CD14-positive monocyte (primary cell): ENCODE measurements around the gene SLC4A1. TPM values are rescaled to one million over a fixed set of nuclear protein-coding genes. Genes with fewer than 3 reads are reported as not detected.

Experiments
- DNase-seq, 3 donors: peaks; one replicate each; pipeline ENCODE4 v3.0.0-alpha.2; 2011 to 2022
- H2AFZ ChIP-seq: 2 replicates; pipeline ENCODE4 v1.6.0; 2012; ENCODE audit warnings: mild to moderate bottlenecking, low read depth, low read length, inconsistent platforms; ENCODE audit not compliant: insufficient read depth, poor library complexity, severe bottlenecking
- H3K27ac ChIP-seq, 2 donors: 1 replicate in 1 of 2; 2 replicates in 1 of 2; pipeline ENCODE4 v1.5.1; 2012 to 2013; ENCODE audit warnings: low read length in 2 of 2, control low read depth in 1 of 2, inconsistent platforms in 1 of 2, low read depth in 1 of 2, mild to moderate bottlenecking in 1 of 2
- H3K27me3 ChIP-seq, 2 donors: one replicate each; pipeline versions ENCODE4 v1.6.0 to v1.6.1; 2011 to 2013; ENCODE audit warnings: low read length in 2 of 2; ENCODE audit not compliant: control insufficient read depth in 2 of 2, insufficient read depth in 2 of 2
- H3K36me3 ChIP-seq, 2 donors: replicated peaks in 1 of 2; 1 replicate in 1 of 2; 2 replicates in 1 of 2; pipeline versions ENCODE4 v1.5.1 to v1.6.1; 2012 to 2013; ENCODE audit warnings: low read length in 2 of 2, control low read depth in 1 of 2, inconsistent platforms in 1 of 2, mild to moderate bottlenecking in 1 of 2; ENCODE audit not compliant: insufficient read depth in 2 of 2, control insufficient read depth in 1 of 2
- H3K4me1 ChIP-seq, 2 donors: 1 replicate in 1 of 2; 2 replicates in 1 of 2; pipeline versions ENCODE4 v1.5.1 to v1.6.1; 2012 to 2013; ENCODE audit warnings: low read length in 2 of 2, control low read depth in 1 of 2, inconsistent platforms in 1 of 2, mild to moderate bottlenecking in 1 of 2, moderate library complexity in 1 of 2; ENCODE audit not compliant: insufficient read depth in 2 of 2, control insufficient read depth in 1 of 2
- H3K4me2 ChIP-seq: replicated peaks from 2 replicates; pipeline ENCODE3; 2012; ENCODE audit warnings: low read length, moderate library complexity, mild to moderate bottlenecking; ENCODE audit not compliant: poor library complexity, severe bottlenecking; ENCODE audit errors: extremely low read depth
- H3K4me3 ChIP-seq, 3 experiments: fragments of 200-600 bp in 1 of 3; sonication (generic) in 1 of 3; replicated peaks in 1 of 3; 1 replicate in 2 of 3; 2 replicates in 1 of 3; pipeline ENCODE4 v1.5.1; 2011 to 2013; ENCODE audit warnings: low read length in 3 of 3, mild to moderate bottlenecking in 3 of 3, control low read depth in 2 of 3, low read depth in 2 of 3, inconsistent platforms in 1 of 3, moderate library complexity in 1 of 3
- H3K79me2 ChIP-seq: 2 replicates; pipeline ENCODE4 v1.6.0; 2012; ENCODE audit warnings: mild to moderate bottlenecking, control low read depth, inconsistent platforms, low read length, moderate library complexity; ENCODE audit not compliant: insufficient read depth
- H3K9ac ChIP-seq: 2 replicates; pipeline ENCODE4 v1.6.0; 2017; ENCODE audit warnings: low read length, mild to moderate bottlenecking; ENCODE audit not compliant: insufficient read depth, poor library complexity, severe bottlenecking
- H3K9me3 ChIP-seq, 2 donors: replicated peaks in 1 of 2; 1 replicate in 1 of 2; 2 replicates in 1 of 2; pipeline versions ENCODE4 v1.5.1 to v1.6.1; 2012 to 2013; ENCODE audit warnings: low read length in 2 of 2, control low read depth in 1 of 2; ENCODE audit not compliant: control insufficient read depth in 1 of 2, insufficient read depth in 1 of 2
- H4K20me1 ChIP-seq: 2 replicates; pipeline ENCODE4 v1.6.0; 2012; ENCODE audit warnings: mild to moderate bottlenecking, low read length, control low read depth, moderate library complexity; ENCODE audit not compliant: insufficient read depth
- H3K27ac Mint-ChIP-seq, 7 donors: one replicate each; pipeline ENCODE4 v1.8.0; 2020; ENCODE audit warnings: mild to moderate bottlenecking in 7 of 7, mixed read lengths in 7 of 7, moderate library complexity in 6 of 7, inconsistent platforms in 2 of 7
- H3K27me3 Mint-ChIP-seq, 3 donors: one replicate each; pipeline ENCODE4 v1.8.0; 2021 to 2022; ENCODE audit warnings: low read depth in 3 of 3, mild to moderate bottlenecking in 3 of 3, mixed read lengths in 3 of 3, moderate library complexity in 3 of 3, inconsistent platforms in 1 of 3
- H3K36me3 Mint-ChIP-seq, 2 donors: one replicate each; pipeline ENCODE4 v1.8.0; 2020; ENCODE audit warnings: mixed read lengths in 2 of 2, inconsistent platforms in 1 of 2, mild to moderate bottlenecking in 1 of 2
- H3K4me1 Mint-ChIP-seq: one replicate; pipeline ENCODE4 v1.8.0; 2020; ENCODE audit warnings: mild to moderate bottlenecking, mixed read lengths
- H3K4me3 Mint-ChIP-seq, 2 donors: one replicate each; pipeline ENCODE4 v1.8.0; 2020; ENCODE audit warnings: mild to moderate bottlenecking in 2 of 2, mixed read lengths in 2 of 2, moderate library complexity in 1 of 2
- H3K9me3 Mint-ChIP-seq, 7 donors: one replicate each; pipeline ENCODE4 v1.8.0; 2020 to 2022; ENCODE audit warnings: mixed read lengths in 7 of 7, mild to moderate bottlenecking in 6 of 7, moderate library complexity in 6 of 7, inconsistent platforms in 2 of 7
- WGBS: methylation state at CpG from one replicate; pipeline ENCODE4 v1.1.5; 2013; ENCODE audit warnings: missing lambda C conversion rate; ENCODE audit not compliant: insufficient coverage; 5-methylcytosine and 5-hydroxymethylcytosine counted together
- intact Hi-C, 2 donors: fragments of 100-400 bp; cut with micrococcal nuclease; formaldehyde crosslinking; loops; one replicate each; pipeline versions ENCODE4 v1.15.0 to v1.15.1; 2023
- polyA plus RNA-seq, 3 donors: library from polyadenylated mRNA; depleted of rRNA in 1 of 3; unstranded in 2 of 3; stranded (reverse) in 1 of 3; fragments of 300-500 nt in 2 of 3; fragments of >200 nt in 1 of 3; fragmentation: Illumina TruSeq in 2 of 3; gene quantifications; 1 replicate in 2 of 3; 2 replicates in 1 of 3; pipeline ENCODE4 v1.2.3, GENCODE V29; 2012 to 2021
- TF ChIP-seq, protein P1 (sequence below): fragments of 200-600 bp; IDR thresholded peaks from one replicate; pipeline ENCODE4 v1.8.0; 2022; ENCODE audit warnings: antibody characterized with exemption, mild to moderate bottlenecking

SLC4A1 gene
- polyA plus RNA-seq, 3 donors: 0.04 TPM; not detected in 2

DNA sequence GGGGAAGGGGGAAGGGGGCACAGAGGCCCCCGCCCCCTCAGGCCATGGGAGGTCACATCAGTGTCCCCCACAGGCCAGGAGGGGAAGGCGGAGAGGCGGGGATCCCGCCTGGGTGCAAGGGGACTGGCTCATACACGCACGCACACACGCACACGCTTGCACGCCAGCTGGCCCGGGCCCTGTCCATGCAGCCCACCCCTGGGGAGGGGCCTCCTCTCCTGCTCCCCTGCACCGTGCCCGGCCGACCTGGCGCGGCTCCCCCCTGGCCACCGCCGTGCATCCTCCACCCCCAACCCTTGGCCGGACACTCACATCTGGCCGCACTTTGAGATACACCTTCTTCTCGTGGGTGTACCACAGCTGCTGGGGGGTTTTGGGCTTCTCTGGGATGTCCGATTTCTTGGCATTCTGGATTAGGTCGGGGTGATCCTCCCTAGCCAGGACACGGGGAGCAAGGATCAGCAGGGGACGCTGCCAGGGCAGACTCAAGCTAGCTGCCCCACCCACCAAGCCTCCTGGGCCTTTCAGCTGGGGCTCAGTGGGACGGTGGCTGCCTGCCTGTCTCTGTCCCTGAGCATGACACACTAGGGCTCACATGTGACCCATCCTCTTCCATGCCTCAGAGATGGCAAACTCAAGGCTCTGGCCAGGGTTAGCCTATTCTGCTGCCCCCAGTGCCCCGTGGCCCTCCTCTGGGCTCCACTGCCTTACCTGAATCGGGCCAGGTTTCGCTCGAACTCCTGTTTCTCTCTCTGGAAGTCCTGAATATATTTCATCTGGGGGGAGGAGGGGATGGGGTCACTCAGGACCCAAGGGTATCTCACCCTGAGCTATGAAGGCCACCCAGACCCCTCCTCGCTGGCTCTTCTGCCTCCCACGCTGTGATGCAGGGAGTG, 55.2 kb downstream of the SLC4A1 start:
- WGBS: 91% methylated on average over 25 of the region's 31 CpGs
- Histone ChIP-seq H3K27me3 (no peaks in the 10 kb centered on the region), H3K9me3 (no peaks in the 10 kb centered on the region), H3K79me2 (peaks cover 28% of the 10 kb centered on the region), H3K4me1 (peaks cover 32 to 60% of the 10 kb centered on the region in 2 donors), H3K4me3 (no peak overlapping the region), H3K36me3 (peaks cover 58 to 78% of the 10 kb centered on the region in 2 donors), H3K27ac (no peak overlapping the region), H3K4me2 (no peak overlapping the region), H3K9ac (no peak overlapping the region), H2AFZ (no peak overlapping the region), H4K20me1 (peaks cover 71% of the 10 kb centered on the region)
- Mint-ChIP-seq H3K27ac (peak overlapping the region in 1 of 7 donors; percentile 5), H3K36me3 (peaks cover 69 to 85% of the 10 kb centered on the region in 2 donors), H3K27me3 (peaks cover 0 to 2% (median 0%) of the 10 kb centered on the region in 3 donors), H3K4me3 (no peak overlapping the region), H3K4me1 (peaks cover 56% of the 10 kb centered on the region), H3K9me3 (peaks cover 0 to 2% (median 0%) of the 10 kb centered on the region in 7 donors)
- TF ChIP-seq, protein P1, sequence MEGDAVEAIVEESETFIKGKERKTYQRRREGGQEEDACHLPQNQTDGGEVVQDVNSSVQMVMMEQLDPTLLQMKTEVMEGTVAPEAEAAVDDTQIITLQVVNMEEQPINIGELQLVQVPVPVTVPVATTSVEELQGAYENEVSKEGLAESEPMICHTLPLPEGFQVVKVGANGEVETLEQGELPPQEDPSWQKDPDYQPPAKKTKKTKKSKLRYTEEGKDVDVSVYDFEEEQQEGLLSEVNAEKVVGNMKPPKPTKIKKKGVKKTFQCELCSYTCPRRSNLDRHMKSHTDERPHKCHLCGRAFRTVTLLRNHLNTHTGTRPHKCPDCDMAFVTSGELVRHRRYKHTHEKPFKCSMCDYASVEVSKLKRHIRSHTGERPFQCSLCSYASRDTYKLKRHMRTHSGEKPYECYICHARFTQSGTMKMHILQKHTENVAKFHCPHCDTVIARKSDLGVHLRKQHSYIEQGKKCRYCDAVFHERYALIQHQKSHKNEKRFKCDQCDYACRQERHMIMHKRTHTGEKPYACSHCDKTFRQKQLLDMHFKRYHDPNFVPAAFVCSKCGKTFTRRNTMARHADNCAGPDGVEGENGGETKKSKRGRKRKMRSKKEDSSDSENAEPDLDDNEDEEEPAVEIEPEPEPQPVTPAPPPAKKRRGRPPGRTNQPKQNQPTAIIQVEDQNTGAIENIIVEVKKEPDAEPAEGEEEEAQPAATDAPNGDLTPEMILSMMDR: no peak
- no peak for DNase-seq
- intact Hi-C loops: no loop called here

DNA sequence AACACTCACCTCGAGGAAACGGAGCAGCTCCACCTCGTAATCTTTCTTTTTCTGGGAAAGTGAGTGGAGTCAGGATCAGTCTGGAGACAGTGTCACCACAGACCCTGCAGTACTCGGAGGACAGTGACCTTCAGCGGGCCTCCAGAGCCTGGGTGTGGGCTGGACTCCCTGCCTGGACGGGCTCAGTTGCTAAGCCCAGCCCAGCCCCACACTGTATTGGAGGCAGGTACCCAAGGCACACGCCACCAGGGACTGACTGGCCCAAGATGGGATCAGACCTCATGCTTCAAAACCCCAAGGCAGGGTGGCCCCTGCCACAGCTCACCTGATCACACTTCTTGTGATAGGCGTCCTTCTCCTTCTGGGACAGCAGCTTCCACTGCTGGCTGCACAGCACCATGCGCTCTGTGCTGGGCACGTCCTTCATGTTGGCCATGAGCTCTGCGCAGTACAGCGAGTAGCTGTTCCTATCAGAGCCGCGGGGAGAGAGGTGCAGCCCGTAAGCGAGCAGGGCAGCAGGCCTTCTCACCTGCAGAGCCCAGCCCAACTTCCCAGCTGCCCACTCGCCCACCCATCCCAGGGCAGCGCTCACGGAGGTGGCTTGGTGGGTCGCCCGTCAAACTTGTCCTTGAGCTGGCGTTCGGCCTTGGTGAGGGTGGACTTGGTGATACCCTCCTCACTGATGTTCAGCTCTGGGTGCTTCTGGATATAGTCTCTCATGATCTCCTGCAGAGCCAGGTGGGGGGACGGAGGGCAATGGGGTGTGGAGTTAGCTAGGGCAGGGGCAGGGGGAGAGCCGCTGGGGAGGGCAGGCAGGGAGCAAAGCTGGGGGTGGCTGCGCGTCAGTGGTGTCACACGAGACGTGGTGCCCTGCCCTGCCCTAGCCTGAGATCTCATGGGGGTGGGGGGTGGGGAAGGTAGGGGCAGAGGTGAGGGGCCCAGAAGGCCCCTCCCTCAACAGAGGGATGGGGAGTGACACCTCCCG, 56.4 kb downstream of the SLC4A1 start:
- peak overlapping the region in 1 of 2 donors; percentile 24 for H3K4me3 Mint-ChIP-seq

More for the DNA sequence above, 56.4 kb downstream of the SLC4A1 start:
- Histone ChIP-seq H3K27ac (no peak overlapping the region), H3K79me2 (peaks cover 21% of the 10 kb centered on the region), H3K4me3 (no peak overlapping the region), H2AFZ (no peak overlapping the region), H3K4me1 (peaks cover 20 to 50% of the 10 kb centered on the region in 2 donors), H3K27me3 (no peaks in the 10 kb centered on the region), H3K9ac (no peak overlapping the region), H3K36me3 (peaks cover 68 to 86% of the 10 kb centered on the region in 2 donors), H4K20me1 (peaks cover 59% of the 10 kb centered on the region), H3K9me3 (no peaks in the 10 kb centered on the region), H3K4me2 (no peak overlapping the region)
- H3K4me1 Mint-ChIP-seq: peaks cover 45% of the 10 kb centered on the region
- no peak overlapping the region for H3K27ac Mint-ChIP-seq
- 94% methylated on average over 20 of the region's 30 CpGs for WGBS
- TF ChIP-seq, protein P1: no peak
- no peaks in the 10 kb centered on the region for H3K9me3 Mint-ChIP-seq
- peaks cover 68 to 91% of the 10 kb centered on the region in 2 donors for H3K36me3 Mint-ChIP-seq
- DNase-seq: no peak
- intact Hi-C loops: loop anchor here (2.0 kb wide), 2 partner anchors 139 to 151 kb away; partner anchors contain the start of gene FAM171A2 (in 1 of the 2)
- H3K27me3 Mint-ChIP-seq: peaks cover 0 to 2% (median 0%) of the 10 kb centered on the region in 3 donors
